Right lobe of liver (tissue), 4 donors: ENCODE measurements around the gene TMEM255A.

Source experiments
- CTCF ChIP-seq, 4 donors: fragments of 200-600 bp in 3 of 4; fragments of 450-650 bp in 1 of 4; IDR thresholded peaks; one replicate each; pipeline versions ENCODE4 v1.5.1 to v1.8.0; 2016 to 2022; ENCODE audit warnings: antibody characterized with exemption in 4 of 4, mild to moderate bottlenecking in 2 of 4
- POLR2A ChIP-seq: fragments of 450-650 bp; IDR thresholded peaks from one replicate; pipeline ENCODE4 v1.6.1; 2017; ENCODE audit warnings: antibody characterized with exemption, mild to moderate bottlenecking
- donor health status: DM: no; HTN: no; CAD: no.
- donor health status: DM: no; HTN: no; CAD: no.
- donor health status: DM: no; HTN: yes; CAD: no.

- TF ChIP-seq CTCF (IDR thresholded peaks at IDR 0.05) (no peak), POLR2A (no peak)
These were observed 86.9 kb downstream of the TMEM255A start for GRCh38 chrX:120224388-120224787.
